Measurements from ENCODE around the gene FGF18.
A peak's percentile ranks its signal among the peaks of the same experiment; 100 is the strongest.
"Not testable (repeated sequence)": the region's sequence is repeated elsewhere in the genome, so short reads cannot be mapped to it uniquely, and the experiment has no call there.

Gene FGF18

DNA sequence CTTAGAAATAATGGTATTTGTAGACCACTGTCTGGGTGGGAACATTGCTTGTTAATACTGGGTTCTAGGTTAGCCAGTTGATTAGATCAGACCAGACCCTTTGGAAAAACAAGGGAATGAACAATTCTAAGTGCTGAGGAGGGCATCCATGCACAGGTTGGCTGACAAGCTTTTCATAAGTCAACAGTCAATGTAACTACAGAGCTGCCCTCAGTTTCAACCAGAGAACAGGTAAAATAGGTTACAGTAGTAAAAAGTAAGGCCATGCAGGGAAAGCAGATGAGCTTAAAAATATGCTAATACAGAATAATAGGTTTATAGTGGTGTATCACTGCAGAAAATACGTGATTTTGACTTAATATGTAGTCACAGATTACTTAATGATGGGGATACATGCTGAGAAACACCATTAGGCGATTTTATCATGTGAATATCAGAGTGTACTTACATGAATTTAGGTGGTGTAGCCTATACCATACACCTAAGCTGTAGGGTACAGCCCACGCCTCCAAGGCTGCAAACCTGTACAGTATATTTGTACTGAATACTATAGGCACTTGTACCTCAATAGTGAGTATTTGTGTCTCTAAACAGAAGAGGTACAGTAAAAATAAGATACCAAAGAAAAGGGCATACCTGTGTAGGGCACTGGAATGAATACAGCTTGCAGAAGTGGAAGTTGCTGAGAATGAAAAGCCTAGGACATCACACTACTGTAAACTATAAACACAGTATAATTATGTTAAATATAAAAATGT, 6.1 kb upstream of the FGF18 start:
- TF ChIP-seq, protein P1, sequence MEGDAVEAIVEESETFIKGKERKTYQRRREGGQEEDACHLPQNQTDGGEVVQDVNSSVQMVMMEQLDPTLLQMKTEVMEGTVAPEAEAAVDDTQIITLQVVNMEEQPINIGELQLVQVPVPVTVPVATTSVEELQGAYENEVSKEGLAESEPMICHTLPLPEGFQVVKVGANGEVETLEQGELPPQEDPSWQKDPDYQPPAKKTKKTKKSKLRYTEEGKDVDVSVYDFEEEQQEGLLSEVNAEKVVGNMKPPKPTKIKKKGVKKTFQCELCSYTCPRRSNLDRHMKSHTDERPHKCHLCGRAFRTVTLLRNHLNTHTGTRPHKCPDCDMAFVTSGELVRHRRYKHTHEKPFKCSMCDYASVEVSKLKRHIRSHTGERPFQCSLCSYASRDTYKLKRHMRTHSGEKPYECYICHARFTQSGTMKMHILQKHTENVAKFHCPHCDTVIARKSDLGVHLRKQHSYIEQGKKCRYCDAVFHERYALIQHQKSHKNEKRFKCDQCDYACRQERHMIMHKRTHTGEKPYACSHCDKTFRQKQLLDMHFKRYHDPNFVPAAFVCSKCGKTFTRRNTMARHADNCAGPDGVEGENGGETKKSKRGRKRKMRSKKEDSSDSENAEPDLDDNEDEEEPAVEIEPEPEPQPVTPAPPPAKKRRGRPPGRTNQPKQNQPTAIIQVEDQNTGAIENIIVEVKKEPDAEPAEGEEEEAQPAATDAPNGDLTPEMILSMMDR (IDR thresholded peaks at IDR 0.05; ENCODE audit: low read depth, low read length) = no peak

DNA sequence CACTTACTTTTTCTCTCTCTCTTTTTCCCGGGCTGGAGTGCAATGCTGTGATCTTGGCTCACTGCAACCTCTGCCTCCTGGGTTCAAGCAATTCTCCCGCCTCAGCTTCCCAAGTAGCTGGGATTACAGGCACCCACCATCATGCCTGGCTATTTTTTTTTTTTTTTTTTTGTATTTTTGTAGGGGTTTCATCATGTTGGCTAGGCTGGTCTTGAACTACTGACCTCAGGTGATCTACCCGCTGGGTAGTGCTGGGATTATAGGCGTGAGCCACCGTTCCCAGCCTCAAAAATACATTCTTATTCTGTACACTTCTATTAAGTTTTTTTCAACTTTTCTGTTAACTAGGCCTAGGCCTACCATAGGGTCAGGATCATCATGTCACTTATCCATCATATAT, 5.5 kb upstream of the FGF18 start:
- not testable (repeated sequence) for H3K4me3 ChIP-seq (replicated peaks in 1 of 2; ENCODE audit: low read depth in 2 of 2, low read length in 2 of 2); DNase-seq (ENCODE audit: low read depth in 2 of 2)

More for the DNA sequence above, 6.1 kb upstream of the FGF18 start:
- no peak for DNase-seq (ENCODE audit: low read depth in 2 of 2)
- H3K4me3 ChIP-seq (replicated peaks in 1 of 2; ENCODE audit: low read depth in 2 of 2, low read length in 2 of 2) = no peak overlapping the region

DNA sequence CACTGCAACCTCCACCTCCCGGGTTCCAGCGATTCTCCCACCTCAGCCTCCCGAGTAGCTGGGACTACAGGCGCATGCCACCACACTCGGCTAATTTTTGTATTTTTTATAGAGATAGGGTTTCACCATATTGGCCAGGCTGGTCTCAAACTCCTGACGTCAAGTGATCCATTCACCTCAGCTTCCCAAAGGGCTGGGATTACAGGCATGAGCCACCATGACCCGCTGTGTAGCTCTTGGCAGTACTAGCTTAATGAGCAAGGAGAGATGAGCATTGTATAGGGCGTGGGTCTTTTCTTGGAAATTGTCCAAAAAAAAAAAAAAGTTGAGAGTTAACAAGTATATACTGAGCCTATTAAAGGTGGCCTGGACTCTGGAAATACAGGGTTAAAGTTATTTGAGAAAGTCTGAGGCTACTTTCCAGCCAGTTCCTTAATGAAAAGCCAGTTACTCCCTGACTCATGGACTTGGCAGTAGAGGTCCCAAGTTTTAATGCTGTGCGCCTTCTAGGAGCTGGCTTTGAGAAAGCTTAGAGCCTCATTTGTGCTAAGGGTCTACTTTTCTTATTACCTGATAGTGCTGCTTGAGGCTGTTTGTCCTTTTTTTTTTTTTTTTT, 4.2 kb upstream of the FGF18 start:
- TF ChIP-seq, protein P1 (IDR thresholded peaks at IDR 0.05; ENCODE audit: low read depth, low read length) = no peak
- DNase-seq (ENCODE audit: low read depth in 2 of 2) = peak; percentile 36 to 59
- H3K4me3 ChIP-seq (replicated peaks in 1 of 2; ENCODE audit: low read depth in 2 of 2, low read length in 2 of 2) = no peak overlapping the region

DNA sequence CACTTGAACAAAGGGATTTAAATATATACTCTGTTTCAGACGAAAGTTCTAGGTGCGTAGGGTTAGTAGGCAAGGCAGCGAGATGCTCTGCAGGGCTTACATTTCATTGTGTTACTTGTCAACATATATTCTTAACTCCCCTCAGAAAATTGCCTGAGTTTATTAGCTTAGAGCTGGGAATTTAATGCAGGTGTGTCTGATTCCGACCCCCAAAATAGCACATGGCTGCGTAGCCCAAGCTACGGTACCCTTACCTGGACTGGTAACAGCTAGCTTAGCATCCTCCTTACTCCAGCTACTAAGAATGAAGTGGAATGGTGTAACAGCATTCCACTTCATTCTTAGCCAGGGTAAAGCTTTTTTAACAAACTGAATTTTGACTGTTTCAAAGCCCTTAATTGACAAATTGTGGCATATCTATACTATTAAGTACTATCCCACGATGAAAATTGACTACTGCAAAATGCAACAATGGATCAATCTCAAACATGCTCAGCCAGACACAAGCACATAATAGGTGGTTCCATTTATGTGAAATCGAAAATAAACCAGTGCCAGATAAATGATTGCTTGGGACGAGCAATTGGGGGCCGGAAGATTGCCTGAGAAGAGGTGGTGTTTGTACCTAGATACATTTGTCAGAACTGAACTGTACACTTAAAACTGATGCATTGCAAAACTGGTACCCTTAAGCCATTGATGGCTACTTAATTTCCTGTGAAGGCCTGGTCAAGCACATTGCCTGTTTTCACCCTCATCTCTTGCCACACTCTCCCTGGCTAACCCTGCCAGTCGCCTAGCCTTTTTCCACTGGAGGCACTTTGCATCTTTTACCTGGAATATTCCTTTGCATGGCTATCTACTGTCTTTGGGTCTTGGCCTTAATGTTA, 3.0 kb upstream of the FGF18 start:
- DNase-seq (ENCODE audit: low read depth in 2 of 2) = no peak
- H3K4me3 ChIP-seq (replicated peaks in 1 of 2; ENCODE audit: low read depth in 2 of 2, low read length in 2 of 2) = no peak overlapping the region
- TF ChIP-seq, protein P1 (IDR thresholded peaks at IDR 0.05; ENCODE audit: low read depth, low read length) = no peak

DNA sequence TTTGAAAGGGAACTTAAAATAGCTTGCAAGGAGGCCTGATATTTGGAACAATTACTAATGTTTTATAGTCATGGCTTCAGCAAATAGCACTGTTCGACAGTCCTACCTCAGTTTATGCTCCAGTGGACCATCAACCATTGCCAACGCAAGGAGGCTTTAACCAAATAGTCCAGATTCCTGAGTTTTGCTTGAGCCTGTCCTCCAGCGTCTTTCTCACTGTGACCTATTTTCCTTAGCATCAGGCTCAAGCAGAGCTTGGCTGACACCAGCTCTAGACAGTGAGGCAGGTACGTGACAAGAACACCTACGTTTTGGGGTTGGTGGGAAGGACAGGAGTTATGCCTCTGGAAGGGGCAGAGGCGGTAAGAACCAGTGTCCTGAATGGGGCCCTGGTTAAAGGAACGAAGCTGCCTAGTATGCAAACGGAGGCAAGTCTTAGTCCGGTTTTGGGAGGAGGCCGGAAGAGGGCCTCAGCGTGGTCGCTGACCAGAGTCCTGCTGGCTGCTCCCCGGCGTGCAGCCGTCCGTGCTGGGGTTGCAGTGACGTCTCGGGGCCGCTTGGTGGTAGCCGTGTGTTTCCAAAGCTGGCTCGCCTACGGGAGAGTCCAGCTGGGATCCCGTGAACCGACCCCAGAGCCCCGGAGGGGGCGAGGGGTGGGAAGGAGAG, 998 bp upstream of the FGF18 start:
- peak; percentile 85 to 87 for DNase-seq (ENCODE audit: low read depth in 2 of 2)
- H3K4me3 ChIP-seq (replicated peaks in 1 of 2; ENCODE audit: low read depth in 2 of 2, low read length in 2 of 2) = peak overlapping the region; percentile 35 to 43
- TF ChIP-seq, protein P1 (IDR thresholded peaks at IDR 0.05; ENCODE audit: low read depth, low read length) = peak; percentile 95

DNA sequence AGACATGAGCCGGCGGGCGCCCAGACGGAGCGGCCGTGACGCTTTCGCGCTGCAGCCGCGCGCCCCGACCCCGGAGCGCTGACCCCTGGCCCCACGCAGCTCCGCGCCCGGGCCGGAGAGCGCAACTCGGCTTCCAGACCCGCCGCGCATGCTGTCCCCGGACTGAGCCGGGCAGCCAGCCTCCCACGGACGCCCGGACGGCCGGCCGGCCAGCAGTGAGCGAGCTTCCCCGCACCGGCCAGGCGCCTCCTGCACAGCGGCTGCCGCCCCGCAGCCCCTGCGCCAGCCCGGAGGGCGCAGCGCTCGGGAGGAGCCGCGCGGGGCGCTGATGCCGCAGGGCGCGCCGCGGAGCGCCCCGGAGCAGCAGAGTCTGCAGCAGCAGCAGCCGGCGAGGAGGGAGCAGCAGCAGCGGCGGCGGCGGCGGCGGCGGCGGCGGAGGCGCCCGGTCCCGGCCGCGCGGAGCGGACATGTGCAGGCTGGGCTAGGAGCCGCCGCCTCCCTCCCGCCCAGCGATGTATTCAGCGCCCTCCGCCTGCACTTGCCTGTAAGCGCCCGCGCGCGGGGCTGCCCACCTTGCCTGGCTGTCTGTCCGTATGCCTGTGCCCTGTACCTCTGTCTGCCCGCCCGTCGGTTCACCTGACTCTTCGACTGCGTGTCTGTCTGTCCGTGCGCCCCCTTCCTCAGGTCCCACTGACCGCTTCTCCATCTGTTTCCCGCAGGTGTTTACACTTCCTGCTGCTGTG, 412 bp downstream of the FGF18 start:
- H3K4me3 ChIP-seq (replicated peaks in 1 of 2; ENCODE audit: low read depth in 2 of 2, low read length in 2 of 2) = peak overlapping the region; percentile 30 to 33
- DNase-seq (ENCODE audit: low read depth in 2 of 2) = peak in 1 of 2 donors; percentile 32
- TF ChIP-seq, protein P1 (IDR thresholded peaks at IDR 0.05; ENCODE audit: low read depth, low read length) = no peak

Data from cardiac fibroblast (primary cell).